CD8-positive, alpha-beta memory T cell (primary cell): ENCODE results near the gene NEK5. TPM values are rescaled to one million over a fixed set of nuclear protein-coding genes. Genes with fewer than 3 reads are reported as not detected.
"Not testable (repeated sequence)": the region's sequence is repeated elsewhere in the genome, so short reads cannot be mapped to it uniquely, and the experiment has no call there.

ENCODE experiments used
- CTCF ChIA-PET: fragments of 350-600 bp; sonication (Branson Sonifier 250); formaldehyde crosslinking; loops from one replicate; lab custom pipeline; 2021; ENCODE audit warnings: antibody characterized with exemption; lab: Charles Lee
- POLR2A ChIA-PET: fragments of 350-600 bp; sonication (Branson Sonifier 250); formaldehyde crosslinking; loops from one replicate; lab custom pipeline; 2021; ENCODE audit warnings: antibody characterized with exemption; lab: Charles Lee
- DNase-seq, 5 donors: peaks; one replicate each; pipeline versions ENCODE4 v3.0.0 to v3.0.0-alpha.2; 2020 to 2022; ENCODE audit warnings: mixed read lengths in 1 of 5
- H3K27ac ChIP-seq: one replicate; pipeline ENCODE4 v1.7.0; 2013; ENCODE audit warnings: low read depth, mild to moderate bottlenecking, low read length, moderate library complexity
- H3K27me3 ChIP-seq: 2 replicates; pipeline ENCODE4 v1.7.0; 2013; ENCODE audit warnings: low read length, mild to moderate bottlenecking; ENCODE audit not compliant: insufficient read depth, poor library complexity, severe bottlenecking
- H3K36me3 ChIP-seq: 2 replicates; pipeline ENCODE4 v1.7.0; 2013; ENCODE audit warnings: mild to moderate bottlenecking, low read length, moderate library complexity; ENCODE audit not compliant: insufficient read depth
- H3K4me1 ChIP-seq: 2 replicates; pipeline ENCODE4 v1.7.0; 2013; ENCODE audit warnings: mild to moderate bottlenecking, low read length, moderate library complexity; ENCODE audit not compliant: insufficient read depth
- H3K4me3 ChIP-seq: 2 replicates; pipeline ENCODE4 v1.7.0; 2013; ENCODE audit warnings: mild to moderate bottlenecking, low read length
- H3K9me3 ChIP-seq: 2 replicates; pipeline ENCODE4 v1.7.0; 2013; ENCODE audit warnings: mild to moderate bottlenecking, low read length
- H3K27ac Mint-ChIP-seq, 8 donors: one replicate each; pipeline ENCODE4 v1.8.0; 2020 to 2021; ENCODE audit warnings: mixed read lengths in 8 of 8, mild to moderate bottlenecking in 6 of 8, inconsistent platforms in 3 of 8, moderate library complexity in 3 of 8
- H3K27me3 Mint-ChIP-seq, 2 donors: one replicate each; pipeline ENCODE4 v1.8.0; 2020 to 2021; ENCODE audit warnings: mixed read lengths in 2 of 2, mild to moderate bottlenecking in 1 of 2, moderate library complexity in 1 of 2
- H3K36me3 Mint-ChIP-seq, 3 donors: one replicate each; pipeline ENCODE4 v1.8.0; 2020 to 2021; ENCODE audit warnings: mixed read lengths in 3 of 3, inconsistent platforms in 1 of 3, mild to moderate bottlenecking in 1 of 3
- H3K4me1 Mint-ChIP-seq, 3 donors: one replicate each; pipeline ENCODE4 v1.8.0; 2020 to 2021; ENCODE audit warnings: mixed read lengths in 3 of 3, inconsistent platforms in 1 of 3, mild to moderate bottlenecking in 1 of 3
- H3K4me3 Mint-ChIP-seq, 7 donors: one replicate each; pipeline ENCODE4 v1.8.0; 2020 to 2021; ENCODE audit warnings: mixed read lengths in 7 of 7, mild to moderate bottlenecking in 6 of 7, moderate library complexity in 4 of 7, inconsistent platforms in 2 of 7
- H3K9me3 Mint-ChIP-seq, 5 donors: one replicate each; pipeline ENCODE4 v1.8.0; 2020 to 2022; ENCODE audit warnings: mixed read lengths in 5 of 5, mild to moderate bottlenecking in 3 of 5, moderate library complexity in 2 of 5, inconsistent platforms in 1 of 5
- polyA plus RNA-seq: library from polyadenylated mRNA; unstranded; fragments of 300-500 nt; fragmentation: Illumina TruSeq; gene quantifications from one replicate; pipeline ENCODE4 v1.2.3, GENCODE V29; 2021
- total RNA-seq, 2 experiments: library from RNA; stranded (reverse); gene quantifications; one replicate each; pipeline ENCODE4 v1.2.3, GENCODE V29; 2021

NEK5 gene
- total and polyA plus RNA-seq, 3 experiments from 2014 or later = 0.17 TPM; not detected in 2

DNA sequence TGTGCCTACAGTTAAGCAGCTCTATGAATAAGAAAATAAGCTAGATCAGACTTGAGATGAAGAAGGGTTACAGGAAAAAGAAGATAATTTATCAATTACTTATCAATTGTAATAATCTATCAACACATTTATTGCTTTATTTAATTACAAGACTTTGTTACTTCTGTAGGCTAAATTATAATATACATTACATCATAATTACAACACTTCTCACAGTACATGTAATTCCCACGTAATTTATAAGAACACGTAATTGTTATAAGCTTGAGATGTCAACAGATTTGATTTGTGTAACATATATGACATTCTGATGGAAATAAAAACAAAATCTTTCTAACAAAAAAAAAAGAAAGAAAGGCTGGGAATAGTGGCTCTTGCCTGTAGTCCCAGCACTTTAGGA lies 36.8 kb downstream of the NEK5 start:
- H3K4me3 ChIP-seq = no peak overlapping the region

DNA sequence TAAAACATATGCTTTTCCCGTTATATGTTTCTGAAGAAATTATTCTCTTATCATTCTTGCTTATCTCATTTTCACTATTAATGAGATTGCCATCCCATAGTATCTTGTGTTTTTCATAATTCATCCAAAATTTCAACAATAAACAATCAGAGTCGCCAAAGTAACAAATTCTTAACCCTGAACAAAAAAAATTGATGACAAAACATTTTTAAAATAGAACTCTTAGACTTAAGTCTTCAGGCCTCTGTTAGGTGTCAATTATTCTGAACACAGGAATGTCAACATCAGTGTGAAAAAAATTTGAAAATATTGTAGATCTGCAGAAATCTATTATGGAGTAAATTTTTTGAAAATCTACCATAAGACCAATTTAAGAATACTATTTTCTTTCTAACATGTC lies 37.4 kb downstream of the NEK5 start:
- no peaks in the 10 kb centered on the region for H3K9me3 Mint-ChIP-seq
- H3K27ac Mint-ChIP-seq = no peak overlapping the region
- DNase-seq = no peak
- H3K4me3 ChIP-seq = no peak overlapping the region
- H3K27me3 ChIP-seq = no peaks in the 10 kb centered on the region
- no peaks in the 10 kb centered on the region for H3K4me1 Mint-ChIP-seq
- ChIA-PET POLR2A (no interaction called here), CTCF (no interaction called here)
- no peaks in the 10 kb centered on the region for H3K9me3 ChIP-seq
- H3K36me3 Mint-ChIP-seq = no peaks in the 10 kb centered on the region
- peaks cover 11 to 33% of the 10 kb centered on the region in 2 donors for H3K27me3 Mint-ChIP-seq
- H3K27ac ChIP-seq = no peak overlapping the region
- H3K4me3 Mint-ChIP-seq = no peak overlapping the region
- H3K36me3 ChIP-seq = no peaks in the 10 kb centered on the region
- H3K4me1 ChIP-seq = no peaks in the 10 kb centered on the region

More for the DNA sequence above, 36.8 kb downstream of the NEK5 start:
- ChIA-PET POLR2A (no interaction called here), CTCF (no interaction called here)
- no peaks in the 10 kb centered on the region for H3K4me1 ChIP-seq
- H3K27me3 Mint-ChIP-seq = peaks cover 15 to 27% of the 10 kb centered on the region in 2 donors
- DNase-seq = no peak
- no peak overlapping the region for H3K27ac ChIP-seq
- H3K36me3 Mint-ChIP-seq = no peaks in the 10 kb centered on the region
- H3K36me3 ChIP-seq = no peaks in the 10 kb centered on the region
- H3K9me3 ChIP-seq = no peaks in the 10 kb centered on the region
- H3K4me3 Mint-ChIP-seq = no peak overlapping the region
- no peaks in the 10 kb centered on the region for H3K27me3 ChIP-seq
- no peaks in the 10 kb centered on the region for H3K4me1 Mint-ChIP-seq
- H3K9me3 Mint-ChIP-seq = no peaks in the 10 kb centered on the region
- H3K27ac Mint-ChIP-seq = no peak overlapping the region

DNA sequence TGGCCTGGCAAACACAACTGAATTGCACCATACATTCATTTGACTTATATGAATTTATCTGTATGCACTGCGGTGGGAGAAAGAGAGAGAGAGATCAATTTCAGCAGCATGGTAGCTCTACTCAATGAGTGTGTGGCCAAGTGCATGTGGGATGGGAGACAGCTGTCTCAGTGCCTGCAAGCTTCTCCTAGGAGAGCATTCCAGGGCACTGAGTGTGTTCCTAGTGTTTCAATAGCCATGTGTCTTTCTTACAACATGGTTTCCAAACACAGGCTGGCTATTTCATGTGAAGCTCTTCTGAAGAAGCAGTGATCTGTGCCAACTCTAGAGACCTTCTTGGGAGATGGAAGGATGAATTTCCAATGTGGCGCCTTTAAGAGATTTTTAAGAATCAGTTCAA lies 43.5 kb downstream of the NEK5 start:
- POLR2A ChIA-PET = no interaction called here
- no peaks in the 10 kb centered on the region for H3K4me1 Mint-ChIP-seq
- CTCF ChIA-PET = interaction anchor here (0.7 to 1.8 kb wide), 2 partner anchors 24 to 44 kb away, joined by 3 to 5 read pairs; partner anchors contain the start of gene NEK5

GRCh38 chr13:52084981-52085380 lies 43.9 kb downstream of the NEK5 start:
- H3K4me3 Mint-ChIP-seq, DNase-seq, H3K4me3 ChIP-seq, POLR2A ChIA-PET, H3K36me3 Mint-ChIP-seq, H3K4me1 ChIP-seq, H3K36me3 ChIP-seq, H3K4me1 Mint-ChIP-seq, H3K9me3 ChIP-seq, H3K27me3 ChIP-seq, H3K9me3 Mint-ChIP-seq, H3K27ac ChIP-seq: not testable (repeated sequence)
- CTCF ChIA-PET = interaction anchor here (1.8 kb wide), 1 partner anchor 44 kb away, joined by 5 read pairs; the partner anchor contains the start of gene NEK5
- Mint-ChIP-seq H3K27ac (peak overlapping the region in 1 of 8 donors; percentile 6), H3K27me3 (peaks cover 3 to 15% of the 10 kb centered on the region in 2 donors)

More for the DNA sequence above, 43.5 kb downstream of the NEK5 start:
- Histone ChIP-seq H3K27ac (no peak overlapping the region), H3K4me1 (no peaks in the 10 kb centered on the region), H3K36me3 (no peaks in the 10 kb centered on the region), H3K4me3 (no peak overlapping the region), H3K9me3 (no peaks in the 10 kb centered on the region), H3K27me3 (no peaks in the 10 kb centered on the region)
- no peaks in the 10 kb centered on the region for H3K36me3 Mint-ChIP-seq
- peaks cover 3 to 20% of the 10 kb centered on the region in 2 donors for H3K27me3 Mint-ChIP-seq
- no peak for DNase-seq
- H3K9me3 Mint-ChIP-seq = no peaks in the 10 kb centered on the region
- H3K27ac Mint-ChIP-seq = no peak overlapping the region
- H3K4me3 Mint-ChIP-seq = no peak overlapping the region

GRCh38 chr13:52082601-52083000 lies 46.3 kb downstream of the NEK5 start:
- H3K27ac ChIP-seq = no peak overlapping the region
- H3K4me3 ChIP-seq = no peak overlapping the region
- no peaks in the 10 kb centered on the region for H3K4me1 ChIP-seq
- H3K27me3 ChIP-seq = no peaks in the 10 kb centered on the region
- peaks cover 0 to 8% of the 10 kb centered on the region in 2 donors for H3K27me3 Mint-ChIP-seq
- H3K36me3 Mint-ChIP-seq = no peaks in the 10 kb centered on the region
- no peak overlapping the region for H3K27ac Mint-ChIP-seq
- no peaks in the 10 kb centered on the region for H3K4me1 Mint-ChIP-seq
- H3K9me3 ChIP-seq = no peaks in the 10 kb centered on the region
- DNase-seq = no peak
- ChIA-PET POLR2A (no interaction called here), CTCF (no interaction called here)
- H3K9me3 Mint-ChIP-seq = peaks cover 0 to 2% (median 0%) of the 10 kb centered on the region in 5 donors
- no peak overlapping the region for H3K4me3 Mint-ChIP-seq
- no peaks in the 10 kb centered on the region for H3K36me3 ChIP-seq

- H3K4me3 ChIP-seq, H3K4me3 Mint-ChIP-seq, H3K27ac Mint-ChIP-seq, DNase-seq, H3K9me3 ChIP-seq, H3K27me3 ChIP-seq, H3K36me3 ChIP-seq, CTCF ChIA-PET, POLR2A ChIA-PET, H3K36me3 Mint-ChIP-seq, H3K27ac ChIP-seq, H3K9me3 Mint-ChIP-seq, H3K4me1 ChIP-seq, H3K4me1 Mint-ChIP-seq: not testable (repeated sequence)
- H3K27me3 Mint-ChIP-seq = peaks cover 3 to 13% of the 10 kb centered on the region in 2 donors
These were observed 49.0 kb downstream of the NEK5 start for GRCh38 chr13:52079891-52080290.

DNA sequence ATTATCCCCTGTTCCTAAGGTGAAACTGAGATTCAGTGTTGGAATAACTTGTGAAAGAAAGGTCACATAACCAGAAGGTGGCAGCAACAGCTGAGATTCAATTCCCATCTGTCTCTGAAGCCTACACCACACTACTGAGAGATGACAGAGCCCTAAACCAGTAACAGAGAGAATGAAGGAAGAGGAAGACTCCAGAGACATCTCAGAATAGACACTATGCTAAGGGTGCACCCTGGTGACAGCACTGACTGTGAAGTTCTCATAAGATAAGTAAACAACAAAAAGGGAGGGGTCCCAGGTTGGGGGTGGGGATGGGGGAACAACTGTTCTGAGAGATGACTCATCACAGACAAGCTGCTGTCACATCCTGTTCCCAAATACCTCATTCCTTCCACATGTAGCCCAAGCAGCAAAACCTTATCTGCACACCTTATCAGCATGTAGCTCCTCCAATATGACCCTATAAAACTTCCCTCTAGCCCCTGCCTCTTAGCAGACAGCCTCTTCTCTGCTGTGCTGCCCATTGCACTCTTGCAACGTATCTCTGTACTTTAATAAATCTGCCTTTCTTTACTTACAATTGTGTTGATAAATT lies 57.8 kb downstream of the NEK5 start:
- ChIA-PET POLR2A (no interaction called here), CTCF (no interaction called here)
- H3K4me1 ChIP-seq = no peaks in the 10 kb centered on the region
- no peaks in the 10 kb centered on the region for H3K4me1 Mint-ChIP-seq
- DNase-seq = no peak
- peaks cover 2 to 4% (median 3%) of the 10 kb centered on the region in 3 donors for H3K36me3 Mint-ChIP-seq
- H3K9me3 ChIP-seq = peaks cover 13% of the 10 kb centered on the region
- H3K27ac ChIP-seq = no peak overlapping the region
- H3K36me3 ChIP-seq = no peaks in the 10 kb centered on the region
- no peaks in the 10 kb centered on the region for H3K27me3 ChIP-seq
- peaks cover 16 to 41% (median 35%) of the 10 kb centered on the region in 5 donors for H3K9me3 Mint-ChIP-seq
- no peak overlapping the region for H3K4me3 Mint-ChIP-seq
- no peak overlapping the region for H3K27ac Mint-ChIP-seq
- peaks cover 19 to 49% of the 10 kb centered on the region in 2 donors for H3K27me3 Mint-ChIP-seq
- H3K4me3 ChIP-seq = no peak overlapping the region

DNA sequence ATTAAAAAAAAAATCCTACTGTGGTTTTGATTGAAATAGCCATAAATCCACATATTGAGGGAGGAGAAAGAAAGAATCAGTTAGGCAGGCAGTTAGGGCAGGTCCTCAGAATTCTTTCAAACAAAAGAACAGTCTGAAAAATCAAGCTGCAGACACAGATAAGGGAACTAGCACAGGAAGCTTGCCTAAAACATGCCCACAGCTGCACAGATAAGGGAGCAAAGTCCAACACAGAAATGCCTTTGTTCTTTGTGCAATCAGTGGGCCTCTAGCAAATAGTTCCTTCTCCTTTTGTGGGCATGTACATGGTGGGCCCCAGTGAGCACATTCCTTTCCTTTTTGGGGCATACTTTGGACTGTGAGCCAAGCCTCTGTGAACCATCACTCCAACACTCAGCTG lies 61.6 kb downstream of the NEK5 start:
- H3K9me3 ChIP-seq = peaks cover 13% of the 10 kb centered on the region
- peaks cover 2 to 9% (median 3%) of the 10 kb centered on the region in 3 donors for H3K36me3 Mint-ChIP-seq
- H3K27me3 Mint-ChIP-seq = peaks cover 13 to 28% of the 10 kb centered on the region in 2 donors
- H3K27me3 ChIP-seq = no peaks in the 10 kb centered on the region
- POLR2A ChIA-PET = no interaction called here
- H3K27ac Mint-ChIP-seq = no peak overlapping the region
- no peaks in the 10 kb centered on the region for H3K36me3 ChIP-seq
- peaks cover 21 to 55% (median 45%) of the 10 kb centered on the region in 5 donors for H3K9me3 Mint-ChIP-seq
- CTCF ChIA-PET = no interaction called here
- no peak overlapping the region for H3K27ac ChIP-seq
- no peaks in the 10 kb centered on the region for H3K4me1 ChIP-seq
- H3K4me1 Mint-ChIP-seq = no peaks in the 10 kb centered on the region
- no peak overlapping the region for H3K4me3 ChIP-seq
- H3K4me3 Mint-ChIP-seq = no peak overlapping the region
- no peak for DNase-seq
